GM18861 (cell line): Measurements from ENCODE around the gene PRKCE.
"Not testable (repeated sequence)": the region's sequence is repeated elsewhere in the genome, so short reads cannot be mapped to it uniquely, and the experiment has no call there.

Experiments used
- ATAC-seq: cut with Tn5 transposase; IDR thresholded peaks from one replicate; pipeline ENCODE4 v1.9.1; 2021; ENCODE audit not compliant: unreplicated experiment

PRKCE gene

GRCh38 chr2:45902380-45902779, 250.9 kb downstream of the PRKCE start:
- no peak for ATAC-seq

DNA sequence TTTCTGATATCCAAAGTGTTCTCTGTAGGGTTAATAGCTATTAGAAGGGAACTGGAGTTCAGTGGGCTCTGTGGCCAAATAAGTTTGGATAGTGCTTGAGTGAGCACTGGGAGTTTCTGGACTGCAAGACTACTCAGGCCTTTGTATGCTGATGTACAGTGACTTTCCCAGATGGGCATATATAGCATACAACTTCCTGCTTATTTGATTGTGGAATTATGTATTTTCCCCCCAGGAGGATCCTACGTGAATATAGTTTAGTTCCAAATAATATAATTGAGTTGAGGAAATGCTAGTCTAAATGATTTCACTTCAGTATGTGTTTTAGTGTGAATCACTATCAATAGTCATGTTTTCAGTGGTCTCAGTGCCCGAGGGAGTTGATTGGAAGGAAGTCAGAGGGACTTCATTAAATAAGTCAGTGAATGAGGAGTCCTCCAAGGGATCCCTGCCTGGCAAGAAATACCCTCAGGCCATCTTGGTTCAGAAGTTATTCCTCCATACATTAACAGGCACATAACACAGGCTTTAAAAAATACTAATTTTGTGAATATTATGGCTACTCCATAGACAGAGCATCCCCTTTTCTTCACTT, 251.4 kb downstream of the PRKCE start:
- no peak for ATAC-seq

DNA sequence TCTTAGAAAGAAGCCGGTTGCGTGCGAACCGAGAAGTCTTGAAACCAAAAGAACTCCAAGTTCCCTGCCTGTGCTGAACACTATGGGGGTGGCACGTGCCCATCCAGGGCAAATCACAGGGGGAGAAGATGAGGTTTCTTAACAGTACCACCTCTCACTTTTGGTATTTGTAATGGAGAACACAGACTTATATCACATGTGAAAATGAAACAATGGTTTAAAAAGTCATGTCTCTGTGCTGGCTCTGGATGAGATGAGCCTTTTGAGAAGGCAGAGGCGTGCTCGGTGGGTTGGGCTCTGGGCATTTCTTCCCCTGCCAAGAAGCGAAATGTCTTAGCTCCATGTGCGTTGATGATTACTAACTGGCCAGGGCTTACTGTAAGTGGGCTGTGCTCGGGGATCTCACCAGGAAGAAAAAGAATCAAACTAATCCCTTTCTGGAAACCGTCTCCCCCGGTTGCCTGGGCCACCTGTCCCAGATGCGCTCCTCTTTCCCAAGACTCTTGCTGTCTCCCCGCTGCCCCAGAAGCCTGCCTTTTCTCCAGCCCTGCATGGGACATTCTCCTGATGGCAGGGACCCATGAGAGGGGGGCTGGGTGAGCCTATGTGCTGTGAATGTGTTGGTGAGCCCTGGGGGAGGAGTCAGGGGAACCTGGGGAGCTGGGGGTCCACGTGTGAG, 252.9 kb downstream of the PRKCE start:
- no peak for ATAC-seq

DNA sequence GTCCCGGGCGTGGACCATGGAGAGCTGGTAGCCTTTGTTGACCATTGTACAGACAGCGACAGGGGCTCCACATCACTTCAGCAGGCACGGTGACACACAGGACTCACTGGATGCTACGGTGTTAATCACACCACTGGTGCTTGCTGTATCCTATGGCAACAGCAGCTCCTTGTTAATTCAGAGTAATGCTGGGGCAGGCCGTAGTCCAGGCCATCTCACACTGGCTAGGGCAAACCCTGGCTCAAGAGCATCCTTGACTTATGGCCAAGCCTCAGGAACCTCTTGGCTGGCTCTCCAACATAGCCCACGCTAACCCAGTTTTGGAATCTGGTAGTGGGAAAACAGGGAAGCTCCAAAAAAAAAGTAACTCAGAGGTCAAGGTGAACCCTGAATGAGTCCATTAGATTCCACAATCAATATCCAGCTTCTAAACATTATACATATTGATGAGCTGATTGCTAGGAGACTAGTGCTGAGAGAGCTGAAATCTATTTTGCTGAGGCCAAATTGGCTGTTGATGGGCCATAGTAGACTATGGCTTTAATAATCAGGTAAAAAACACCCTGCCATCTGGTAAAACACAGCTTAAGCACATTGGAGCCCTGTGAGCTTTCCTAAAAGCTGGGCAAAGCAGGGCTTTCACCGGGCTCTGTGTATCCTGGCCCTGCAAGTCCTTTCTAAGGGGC, 253.6 kb downstream of the PRKCE start:
- ATAC-seq: no peak

DNA sequence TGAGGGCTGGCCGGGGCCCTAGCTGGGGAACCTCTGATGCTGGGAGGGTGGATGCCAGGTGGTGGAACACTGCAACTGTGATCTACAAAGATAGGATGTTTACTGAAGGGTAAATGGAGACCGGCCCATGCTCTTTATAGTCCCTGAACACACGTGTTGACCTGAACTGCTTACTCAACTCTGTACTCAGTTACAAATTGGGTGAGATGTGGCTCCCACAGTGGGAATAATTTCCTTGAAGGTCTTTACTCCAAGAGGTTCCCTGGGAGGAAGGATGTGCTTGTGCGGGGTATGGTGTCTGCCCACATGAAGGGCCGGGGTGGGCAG, 254.1 kb downstream of the PRKCE start:
- ATAC-seq: no peak

GRCh38 chr2:45907592-45907991, 256.1 kb downstream of the PRKCE start:
- no peak for ATAC-seq

DNA sequence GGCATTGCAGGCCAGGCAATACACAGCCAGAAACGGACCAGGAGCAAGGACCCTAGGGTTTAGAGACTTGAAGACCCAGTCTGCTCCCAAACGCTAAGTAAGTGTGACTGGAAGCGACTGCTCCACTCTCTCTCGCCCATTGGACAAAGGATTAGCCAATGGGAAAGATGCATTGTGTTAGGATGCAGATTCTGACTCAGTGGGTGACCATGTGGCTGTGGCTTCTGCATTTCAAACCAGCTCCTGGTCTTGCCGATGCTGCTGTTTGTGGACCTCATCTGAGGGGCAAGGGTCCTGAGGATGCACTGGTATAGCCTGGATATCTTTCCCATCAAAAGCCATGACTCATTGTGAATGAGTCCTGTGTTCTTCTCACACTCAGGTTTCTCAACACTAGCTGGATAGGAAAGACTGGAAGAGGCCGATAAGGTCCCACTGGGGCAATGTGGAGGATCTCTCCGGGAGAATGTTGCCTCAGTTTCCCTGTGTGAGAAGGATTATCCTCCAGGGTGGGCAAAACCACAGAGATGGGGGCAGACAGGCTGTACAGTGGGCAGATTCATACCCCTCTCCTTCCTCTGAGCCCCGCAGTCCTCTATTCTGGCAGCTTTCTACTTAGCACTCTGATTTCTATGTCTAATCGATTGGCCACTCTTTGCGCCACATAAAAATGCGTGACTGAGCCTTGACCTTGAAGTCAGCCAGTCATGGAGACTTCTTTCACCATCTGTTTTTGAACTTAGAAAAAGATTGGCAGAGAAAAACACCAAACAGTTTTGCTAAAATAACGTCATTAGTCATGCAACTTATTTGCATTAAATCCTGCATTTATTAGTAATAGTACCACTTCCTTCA, 257.1 kb downstream of the PRKCE start:
- no peak for ATAC-seq

DNA sequence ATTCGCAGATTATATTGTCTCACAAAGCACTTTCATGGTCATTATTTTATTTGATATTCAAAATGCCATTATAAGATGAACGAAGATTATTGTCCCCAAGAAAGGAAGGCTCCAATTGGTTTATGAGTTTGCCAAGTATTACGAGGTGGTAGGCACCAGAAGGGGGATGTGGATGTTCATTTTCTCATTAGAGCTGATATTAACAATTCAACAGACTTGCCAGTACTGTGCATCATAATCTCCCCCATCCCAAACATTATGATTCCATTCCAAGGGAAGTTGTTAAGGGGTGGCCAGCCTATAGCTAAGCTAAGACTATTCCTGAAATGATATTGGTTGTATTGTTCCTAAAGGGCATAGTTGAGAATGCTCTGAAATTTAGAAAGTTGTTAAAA, 257.7 kb downstream of the PRKCE start:
- ATAC-seq: no peak

DNA sequence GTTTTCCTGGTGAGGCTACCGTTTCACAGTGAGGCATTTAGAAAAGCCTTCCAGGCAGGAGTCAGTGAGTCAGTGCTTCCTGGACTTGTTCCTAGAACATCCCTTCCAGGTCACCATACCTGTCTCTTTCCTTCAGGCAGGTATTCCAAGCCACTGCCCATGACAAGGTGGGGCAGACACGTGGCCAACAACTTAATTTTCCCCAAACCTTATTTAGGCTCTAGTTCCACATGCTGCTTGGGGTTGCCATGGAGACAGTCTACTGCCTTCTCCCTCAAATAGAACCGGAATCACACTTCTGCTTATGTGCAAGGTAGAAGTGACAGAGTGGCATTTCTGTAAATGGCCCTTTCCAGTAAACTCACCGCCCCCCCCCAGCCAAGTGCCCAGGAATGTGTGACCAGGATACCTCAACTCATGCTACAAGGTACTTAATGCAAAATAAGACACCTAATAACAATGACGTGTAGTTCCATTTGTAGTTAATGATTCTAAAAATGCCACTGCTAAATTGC, 258.3 kb downstream of the PRKCE start:
- ATAC-seq: no peak

- no peak for ATAC-seq
These were observed 259.1 kb downstream of the PRKCE start for GRCh38 chr2:45910473-45911060.

DNA sequence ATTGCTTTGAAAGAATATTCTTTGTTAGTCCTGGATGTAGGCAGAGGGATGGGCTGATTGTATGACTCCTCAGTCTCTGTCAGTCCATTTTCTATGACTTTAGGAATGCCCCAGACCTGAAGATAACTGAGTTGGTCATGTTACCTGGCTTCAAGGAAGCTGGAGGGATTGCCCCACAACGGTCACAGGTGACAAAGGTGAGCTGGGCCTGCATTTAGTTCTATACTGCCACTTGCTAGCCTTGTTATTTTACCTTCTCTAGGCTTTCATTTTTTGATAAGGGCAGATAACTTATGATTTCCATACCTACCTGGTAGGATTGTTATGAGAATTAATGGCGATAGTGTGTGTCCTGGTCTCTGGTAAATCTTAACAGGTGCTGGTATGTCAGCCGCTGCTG, 260.1 kb downstream of the PRKCE start:
- ATAC-seq: no peak

DNA sequence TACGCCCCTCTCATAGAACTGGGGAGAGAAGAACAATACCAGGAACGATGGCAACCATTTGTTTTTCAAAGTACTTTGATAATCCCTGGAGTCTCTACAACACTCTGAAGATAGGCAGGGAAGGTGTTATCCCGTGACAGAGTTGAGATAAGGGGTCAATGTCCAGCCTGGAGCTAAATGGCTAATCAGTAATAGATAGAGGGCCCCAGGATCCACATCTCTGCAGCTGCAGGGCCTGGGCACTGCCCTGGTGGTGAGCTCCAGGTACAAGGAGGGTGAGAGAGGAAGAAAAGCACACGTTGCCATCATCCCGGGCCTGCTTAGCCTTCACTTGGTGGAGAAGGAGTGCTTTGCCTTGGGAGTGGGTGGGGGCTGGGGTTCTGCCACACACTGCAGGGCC, 260.6 kb downstream of the PRKCE start:
- ATAC-seq: no peak

DNA sequence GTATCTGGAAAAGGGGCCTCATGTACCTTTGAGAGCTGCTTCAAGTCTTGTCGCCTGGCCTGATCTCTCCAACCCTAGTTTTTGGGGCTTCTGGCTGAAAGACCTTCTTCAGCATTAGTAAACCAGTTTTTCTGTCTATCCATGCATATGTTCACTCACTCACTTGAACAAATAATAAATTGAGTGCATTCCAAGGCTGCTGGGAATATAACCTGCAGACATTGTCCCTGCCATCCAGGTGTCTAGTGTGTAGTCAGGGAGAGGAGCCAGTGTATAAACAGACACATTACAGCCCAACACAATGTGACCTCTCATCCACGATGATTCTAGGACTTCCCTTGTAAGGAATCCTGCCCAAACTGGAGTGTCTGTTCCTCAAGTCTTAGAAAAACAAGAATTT, 262.1 kb downstream of the PRKCE start:
- no peak for ATAC-seq

DNA sequence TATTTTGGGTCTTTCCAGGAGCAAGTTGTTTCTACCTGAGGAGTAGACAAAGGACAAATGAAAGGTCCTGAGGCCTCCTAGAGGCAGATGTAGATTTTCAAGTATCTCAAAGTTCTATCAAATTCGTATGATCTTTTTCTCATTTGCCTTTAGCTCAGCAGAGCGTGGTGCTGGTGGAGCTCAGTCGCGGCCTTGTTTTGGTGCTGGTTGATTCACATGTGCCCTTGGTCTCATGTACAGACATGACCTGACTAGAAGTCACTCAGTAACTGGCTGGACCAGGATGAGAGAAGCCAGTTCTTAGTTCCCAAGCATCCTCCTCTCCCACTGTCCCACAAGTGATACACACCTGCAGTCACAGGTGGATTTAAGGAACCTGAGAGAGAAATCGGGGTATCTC, 264.0 kb downstream of the PRKCE start:
- ATAC-seq: no peak

DNA sequence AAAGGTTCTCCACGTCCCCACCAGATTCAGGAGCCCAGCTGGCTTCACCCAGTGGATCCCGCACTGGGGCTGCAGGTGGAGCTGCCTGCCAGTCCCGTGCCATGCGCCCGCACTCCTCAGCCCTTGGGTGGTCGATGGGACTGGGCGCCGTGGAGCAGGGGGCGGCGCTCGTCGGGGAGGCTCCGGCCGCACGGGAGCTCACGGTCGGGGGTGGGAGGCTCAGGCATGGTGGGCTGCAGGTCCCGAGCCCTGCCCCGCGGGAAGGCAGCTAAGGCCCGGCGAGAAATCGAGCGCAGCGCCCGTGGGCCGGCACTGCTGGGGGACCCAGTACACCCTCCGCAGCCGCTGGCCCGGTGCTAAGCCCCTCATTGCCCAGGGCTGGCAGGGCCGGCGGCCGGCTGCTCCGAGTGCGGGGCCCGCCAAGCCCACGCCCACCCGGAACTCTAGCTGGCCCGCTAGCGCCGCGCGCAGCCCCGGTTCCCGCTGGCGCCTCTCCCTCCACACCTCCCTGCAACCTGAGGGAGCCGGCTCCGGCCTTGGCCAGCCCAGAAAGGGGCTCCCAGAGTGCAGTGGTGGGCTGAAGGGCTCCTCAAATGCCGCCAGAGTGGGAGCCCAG, 266.2 kb downstream of the PRKCE start:
- not testable (repeated sequence) for ATAC-seq

GRCh38 chr2:45918463-45919159, 267.1 kb downstream of the PRKCE start:
- no peak for ATAC-seq

GRCh38 chr2:45919160-45919650, 267.7 kb downstream of the PRKCE start:
- no peak for ATAC-seq

- no peak for ATAC-seq
These were observed 268.2 kb downstream of the PRKCE start for GRCh38 chr2:45919711-45920111.

DNA sequence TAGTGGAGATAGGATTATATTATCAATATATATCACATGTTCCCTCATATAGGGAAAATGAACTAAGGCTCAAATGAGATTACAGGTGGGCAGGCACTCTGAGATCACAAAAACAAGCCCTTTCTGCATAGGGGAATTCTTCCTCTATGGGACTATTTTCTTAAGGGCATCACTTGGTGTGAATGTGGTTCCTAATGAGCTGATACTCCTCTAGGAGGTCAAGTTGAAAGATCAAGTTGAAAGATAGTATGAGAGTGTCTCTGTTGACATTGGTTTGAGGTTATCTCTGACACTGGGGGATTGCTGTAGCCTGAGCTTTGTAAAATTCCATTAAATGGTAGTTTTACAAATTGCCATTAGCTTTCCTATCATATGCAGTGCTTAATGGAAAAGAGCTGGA, 270.4 kb downstream of the PRKCE start:
- no peak for ATAC-seq

DNA sequence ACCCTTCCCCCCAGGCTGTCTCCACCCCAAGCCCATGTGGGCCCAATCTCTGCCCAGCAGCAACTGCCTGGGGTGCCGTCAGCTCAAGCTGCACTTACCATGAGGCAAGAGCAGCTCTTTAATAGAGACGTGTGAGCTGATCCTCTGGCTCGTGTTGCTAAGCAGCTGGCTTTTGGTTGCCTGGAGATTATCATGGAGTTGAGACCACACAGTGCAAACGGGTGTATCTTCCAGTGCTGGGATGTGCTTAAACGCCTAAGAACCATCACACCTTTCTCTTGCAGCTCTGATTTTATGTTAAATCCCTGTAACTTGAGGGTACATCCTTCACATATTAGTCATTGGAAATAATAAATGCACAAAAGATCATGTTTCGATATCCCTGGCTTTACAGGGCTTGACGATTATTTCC, 271.1 kb downstream of the PRKCE start:
- ATAC-seq: no peak
